Caki2 (cell line): ENCODE measurements around the gene ACBD6. TPM values are rescaled to one million over a fixed set of nuclear protein-coding genes. Genes with fewer than 3 reads are reported as not detected.

Source experiments
- DNase-seq: peaks from one replicate; pipeline ENCODE4 v3.0.0-alpha.2; 2015; ENCODE audit warnings: low read depth
- in situ Hi-C: cut with HindIII; loops from 2 replicates; pipeline ENCODE4 v1.10.0; 2016; ENCODE audit warnings: low sequenced_read_pairs, low pct_unique_long_range_greater_than_20kb, mixed read lengths
- total RNA-seq: library from RNA; depleted of rRNA; stranded (reverse); fragments of >200 nt; shearing (Covaris generic); gene quantifications from 2 replicates; pipeline ENCODE4 v1.2.3, GENCODE V29; 2014; ENCODE audit warnings: low replicate concordance

Gene ACBD6
- total RNA-seq, 1 experiment from 2014 or later: 44.2 TPM

- peak; percentile 48 for DNase-seq
- in situ Hi-C loops: no loop called here
These were observed 211.4 kb downstream of the ACBD6 start for GRCh38 chr1:180291004-180291403.

- in situ Hi-C loops: no loop called here
- no peak for DNase-seq
These were observed 211.9 kb downstream of the ACBD6 start for GRCh38 chr1:180290265-180291001.

GRCh38 chr1:180288940-180289339, 213.4 kb downstream of the ACBD6 start:
- in situ Hi-C loops: no loop called here
- DNase-seq: no peak

GRCh38 chr1:180287988-180288705, 214.2 kb downstream of the ACBD6 start:
- DNase-seq: no peak
- in situ Hi-C loops: no loop called here

GRCh38 chr1:180286417-180286816, 216.0 kb downstream of the ACBD6 start:
- DNase-seq: no peak
- in situ Hi-C loops: no loop called here

GRCh38 chr1:180283098-180283497, 219.3 kb downstream of the ACBD6 start:
- in situ Hi-C loops: no loop called here

GRCh38 chr1:180282401-180283044, 219.9 kb downstream of the ACBD6 start:
- in situ Hi-C loops: no loop called here

More at GRCh38 chr1:180283098-180283497, 219.3 kb downstream of the ACBD6 start:
- no peak for DNase-seq

GRCh38 chr1:180281490-180281889, 220.9 kb downstream of the ACBD6 start:
- in situ Hi-C loops: no loop called here
- DNase-seq: no peak

More at GRCh38 chr1:180282401-180283044, 219.9 kb downstream of the ACBD6 start:
- no peak for DNase-seq

- in situ Hi-C loops: no loop called here
- DNase-seq: no peak
These were observed 221.8 kb downstream of the ACBD6 start for GRCh38 chr1:180280617-180281016.

- no peak for DNase-seq
- in situ Hi-C loops: no loop called here
These were observed 222.7 kb downstream of the ACBD6 start for GRCh38 chr1:180279651-180280050.

GRCh38 chr1:180278596-180279395, 223.6 kb downstream of the ACBD6 start:
- DNase-seq: no peak
- in situ Hi-C loops: no loop called here

GRCh38 chr1:180278194-180278515, 224.2 kb downstream of the ACBD6 start:
- no peak for DNase-seq
- in situ Hi-C loops: no loop called here

GRCh38 chr1:180277476-180278193, 224.7 kb downstream of the ACBD6 start:
- DNase-seq: no peak
- in situ Hi-C loops: no loop called here

GRCh38 chr1:180275726-180276125, 226.7 kb downstream of the ACBD6 start:
- DNase-seq: no peak
- in situ Hi-C loops: no loop called here

- no peak for DNase-seq
- in situ Hi-C loops: no loop called here
These were observed 228.2 kb downstream of the ACBD6 start for GRCh38 chr1:180274221-180274620.

GRCh38 chr1:180273066-180273465, 229.3 kb downstream of the ACBD6 start:
- no peak for DNase-seq
- in situ Hi-C loops: no loop called here

GRCh38 chr1:180272395-180272794, 230.0 kb downstream of the ACBD6 start:
- DNase-seq: no peak
- in situ Hi-C loops: no loop called here
